Caco-2 (cell line): ENCODE results near the gene MROH7. TPM values are rescaled to one million over a fixed set of nuclear protein-coding genes. Genes with fewer than 3 reads are reported as not detected.

Source experiments
- BruUV-seq: library from RNA; stranded (reverse); fragments of 400-500 nt; replicated peaks from 2 replicates; lab custom pipeline; 2021; lab: Mats Ljungman, UMichigan
- CTCF ChIA-PET: fragments of 300-600 bp; sonication (Branson Sonifier 250); formaldehyde crosslinking; loops from one replicate; lab custom pipeline; 2022; ENCODE audit warnings: antibody characterized with exemption; lab: Charles Lee
- POLR2A ChIA-PET: fragments of 300-600 bp; sonication (Branson Sonifier 250); formaldehyde crosslinking; loops from one replicate; lab custom pipeline; 2022; ENCODE audit warnings: antibody characterized with exemption; lab: Charles Lee
- DNase-seq, 2 experiments: peaks; one replicate each; pipeline versions ENCODE4 v3.0.0 to v3.0.0-alpha.2; 2020 to 2022
- H3K27me3 ChIP-seq: replicated peaks from 2 replicates; pipeline ENCODE4 v1.6.0; 2011; ENCODE audit warnings: low read length; ENCODE audit not compliant: control insufficient read depth, insufficient read depth
- H3K36me3 ChIP-seq: 2 replicates; pipeline ENCODE4 v1.5.1; 2011; ENCODE audit warnings: low read length; ENCODE audit not compliant: control insufficient read depth, insufficient read depth
- H3K4me1 ChIP-seq: fragments of 250-450 bp; sonication (Bioruptor Pico); 2 replicates; pipeline ENCODE4 v1.5.1; 2020; ENCODE audit warnings: mild to moderate bottlenecking
- H3K4me3 ChIP-seq: 2 replicates; pipeline ENCODE4 v1.5.1; 2011; ENCODE audit warnings: low read depth, mild to moderate bottlenecking, control low read depth, low read length
- H3K9me3 ChIP-seq: fragments of 250-450 bp; sonication (Bioruptor Pico); 2 replicates; pipeline ENCODE4 v1.5.1; 2020; ENCODE audit warnings: mild to moderate bottlenecking, moderate library complexity
- H3K27ac Mint-ChIP-seq: one replicate; pipeline ENCODE4 v1.8.0; 2022; ENCODE audit warnings: mixed read lengths; ENCODE audit not compliant: unreplicated experiment
- H3K27me3 Mint-ChIP-seq: one replicate; pipeline ENCODE4 v1.8.0; 2022; ENCODE audit warnings: mixed read lengths; ENCODE audit not compliant: insufficient read depth, unreplicated experiment
- H3K36me3 Mint-ChIP-seq: one replicate; pipeline ENCODE4 v1.8.0; 2022; ENCODE audit warnings: mild to moderate bottlenecking, mixed read lengths; ENCODE audit not compliant: insufficient read depth, unreplicated experiment
- H3K4me1 Mint-ChIP-seq: one replicate; pipeline ENCODE4 v1.8.0; 2022; ENCODE audit warnings: low read depth, mixed read lengths; ENCODE audit not compliant: unreplicated experiment
- H3K4me3 Mint-ChIP-seq: one replicate; pipeline ENCODE4 v1.8.0; 2022; ENCODE audit warnings: mild to moderate bottlenecking, moderate library complexity, mixed read lengths; ENCODE audit not compliant: unreplicated experiment
- H3K9me3 Mint-ChIP-seq: one replicate; pipeline ENCODE4 v1.8.0; 2022; ENCODE audit warnings: mixed read lengths; ENCODE audit not compliant: unreplicated experiment
- intact Hi-C: fragments of 100-400 bp; cut with micrococcal nuclease; formaldehyde crosslinking; loops from one replicate; pipeline ENCODE4 v1.10.0; 2022; ENCODE audit not compliant: unreplicated experiment
- total RNA-seq: library from RNA; stranded (reverse); gene quantifications from 2 replicates; pipeline ENCODE4 v1.2.3, GENCODE V29; 2022
- TF ChIP-seq, protein P1 (sequence below), 2 experiments: fragments of 200-600 bp in 1 of 2; IDR thresholded peaks; 1 replicate in 1 of 2; 2 replicates in 1 of 2; pipeline versions ENCODE4 v1.5.1 to v1.8.0; 2011 to 2022; ENCODE audit warnings: antibody characterized with exemption in 1 of 2, control low read depth in 1 of 2, inconsistent platforms in 1 of 2, low read depth in 1 of 2, low read length in 1 of 2, mild to moderate bottlenecking in 1 of 2, moderate library complexity in 1 of 2; ENCODE audit not compliant: insufficient read depth in 1 of 2, severe bottlenecking in 1 of 2, unreplicated experiment in 1 of 2

Gene MROH7
- total RNA-seq, 1 experiment from 2014 or later: not detected

DNA sequence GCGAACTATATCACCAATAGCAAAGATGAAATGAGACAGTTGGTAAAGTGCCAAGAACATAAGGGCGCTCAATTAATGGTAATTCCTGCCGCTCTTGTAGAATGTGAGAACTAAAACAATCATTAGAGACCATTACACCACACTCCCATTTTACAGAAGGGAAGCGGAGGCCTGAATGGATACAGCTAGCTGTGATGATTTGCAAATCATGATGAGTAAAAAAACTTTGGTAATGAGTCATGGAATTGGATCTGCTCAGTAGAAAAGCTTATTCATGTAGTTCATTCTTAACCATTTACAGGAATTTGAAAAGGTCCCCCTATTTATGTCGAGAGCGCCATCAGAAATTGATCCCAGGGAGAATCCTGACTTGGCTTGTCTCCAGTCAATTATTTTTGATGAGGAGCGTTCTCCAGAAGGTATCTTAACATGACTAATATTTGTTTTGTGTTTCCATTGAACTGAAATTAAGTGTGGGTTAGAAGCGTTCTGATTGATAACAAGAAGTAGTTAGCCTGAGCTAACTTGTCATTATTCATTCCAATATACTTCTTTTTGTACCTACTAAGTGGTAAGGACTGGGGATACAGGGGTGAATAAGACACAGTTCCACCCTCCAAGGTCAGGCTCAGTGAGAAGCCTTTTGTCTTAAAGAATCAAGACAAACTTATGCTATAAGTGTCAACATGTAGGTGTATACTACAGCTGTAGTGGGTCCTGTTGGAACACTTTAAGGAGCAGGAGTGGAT, 74.9 kb downstream of the MROH7 start:
- intact Hi-C loops: loop anchor here (5.0 kb wide), 1 partner anchor 46 kb away; the partner anchor contains the start of gene PARS2
- H3K4me3 Mint-ChIP-seq: peak overlapping the region; percentile 74
- TF ChIP-seq, protein P1, sequence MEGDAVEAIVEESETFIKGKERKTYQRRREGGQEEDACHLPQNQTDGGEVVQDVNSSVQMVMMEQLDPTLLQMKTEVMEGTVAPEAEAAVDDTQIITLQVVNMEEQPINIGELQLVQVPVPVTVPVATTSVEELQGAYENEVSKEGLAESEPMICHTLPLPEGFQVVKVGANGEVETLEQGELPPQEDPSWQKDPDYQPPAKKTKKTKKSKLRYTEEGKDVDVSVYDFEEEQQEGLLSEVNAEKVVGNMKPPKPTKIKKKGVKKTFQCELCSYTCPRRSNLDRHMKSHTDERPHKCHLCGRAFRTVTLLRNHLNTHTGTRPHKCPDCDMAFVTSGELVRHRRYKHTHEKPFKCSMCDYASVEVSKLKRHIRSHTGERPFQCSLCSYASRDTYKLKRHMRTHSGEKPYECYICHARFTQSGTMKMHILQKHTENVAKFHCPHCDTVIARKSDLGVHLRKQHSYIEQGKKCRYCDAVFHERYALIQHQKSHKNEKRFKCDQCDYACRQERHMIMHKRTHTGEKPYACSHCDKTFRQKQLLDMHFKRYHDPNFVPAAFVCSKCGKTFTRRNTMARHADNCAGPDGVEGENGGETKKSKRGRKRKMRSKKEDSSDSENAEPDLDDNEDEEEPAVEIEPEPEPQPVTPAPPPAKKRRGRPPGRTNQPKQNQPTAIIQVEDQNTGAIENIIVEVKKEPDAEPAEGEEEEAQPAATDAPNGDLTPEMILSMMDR (IDR thresholded peaks at IDR 0.05; ENCODE audit: insufficient read depth in 1 of 2, low read depth in 1 of 2, low read length in 1 of 2, severe bottlenecking in 1 of 2, unreplicated experiment in 1 of 2): no peak
- peak overlapping the region; percentile 54 for H3K27ac Mint-ChIP-seq
- no peaks in the 10 kb centered on the region for H3K27me3 ChIP-seq
- peaks cover 15% of the 10 kb centered on the region for H3K36me3 Mint-ChIP-seq
- POLR2A ChIA-PET: no interaction called here
- H3K4me1 ChIP-seq: no peaks in the 10 kb centered on the region
- DNase-seq: no peak
- BruUV-seq: no TSS peak
- peaks cover 8% of the 10 kb centered on the region for H3K4me1 Mint-ChIP-seq
- no peaks in the 10 kb centered on the region for H3K36me3 ChIP-seq
- no peaks in the 10 kb centered on the region for H3K9me3 ChIP-seq
- CTCF ChIA-PET: interaction anchor here (0.6 kb wide), 1 partner anchor 133 kb away, joined by 4 read pairs; no protein-coding TSS in a partner anchor
- H3K4me3 ChIP-seq: peak overlapping the region; percentile 75
- no peaks in the 10 kb centered on the region for H3K27me3 Mint-ChIP-seq
- H3K9me3 Mint-ChIP-seq: no peaks in the 10 kb centered on the region

- Mint-ChIP-seq H3K27me3 (no peaks in the 10 kb centered on the region), H3K4me3 (no peak overlapping the region), H3K36me3 (peaks cover 22% of the 10 kb centered on the region), H3K9me3 (no peaks in the 10 kb centered on the region), H3K27ac (no peak overlapping the region), H3K4me1 (no peaks in the 10 kb centered on the region)
- H3K4me3 ChIP-seq: no peak overlapping the region
- no TSS peak for BruUV-seq
- CTCF ChIA-PET: no interaction called here
- H3K4me1 ChIP-seq: no peaks in the 10 kb centered on the region
- H3K9me3 ChIP-seq: no peaks in the 10 kb centered on the region
- POLR2A ChIA-PET: interaction anchor here (0.6 kb wide), 1 partner anchor 607 kb away, joined by 3 read pairs; no protein-coding TSS in a partner anchor
- TF ChIP-seq, protein P1 (IDR thresholded peaks at IDR 0.05; ENCODE audit: insufficient read depth in 1 of 2, low read depth in 1 of 2, low read length in 1 of 2, severe bottlenecking in 1 of 2, unreplicated experiment in 1 of 2): no peak
- intact Hi-C loops: no loop called here
- no peak for DNase-seq
- no peaks in the 10 kb centered on the region for H3K27me3 ChIP-seq
- no peaks in the 10 kb centered on the region for H3K36me3 ChIP-seq
These were observed 80.1 kb downstream of the MROH7 start for GRCh38 chr1:54721719-54722118.

GRCh38 chr1:54723985-54724384, 82.4 kb downstream of the MROH7 start:
- no peaks in the 10 kb centered on the region for H3K4me1 Mint-ChIP-seq
- DNase-seq: no peak
- Histone ChIP-seq H3K4me3 (no peak overlapping the region), H3K27me3 (no peaks in the 10 kb centered on the region), H3K4me1 (no peaks in the 10 kb centered on the region), H3K9me3 (no peaks in the 10 kb centered on the region), H3K36me3 (no peaks in the 10 kb centered on the region)
- BruUV-seq: no TSS peak
- POLR2A ChIA-PET: no interaction called here
- H3K27me3 Mint-ChIP-seq: no peaks in the 10 kb centered on the region
- no peak overlapping the region for H3K27ac Mint-ChIP-seq
- no peaks in the 10 kb centered on the region for H3K9me3 Mint-ChIP-seq
- H3K36me3 Mint-ChIP-seq: peaks cover 30% of the 10 kb centered on the region
- no peak overlapping the region for H3K4me3 Mint-ChIP-seq
- CTCF ChIA-PET: no interaction called here
- intact Hi-C loops: no loop called here
- TF ChIP-seq, protein P1 (IDR thresholded peaks at IDR 0.05; ENCODE audit: insufficient read depth in 1 of 2, low read depth in 1 of 2, low read length in 1 of 2, severe bottlenecking in 1 of 2, unreplicated experiment in 1 of 2): no peak
